Vagina (tissue), 2 donors: Measurements from ENCODE around the gene DENND4B. TPM values are rescaled to one million over a fixed set of nuclear protein-coding genes. Genes with fewer than 3 reads are reported as not detected.

ENCODE experiments used
- DNase-seq, 2 donors: peaks; one replicate each; pipeline ENCODE4 v3.0.0-alpha.2; 2017; ENCODE audit errors: extremely low spot score in 2 of 2
- H3K27ac ChIP-seq: fragments of 200-600 bp; sonication (generic); one replicate; pipeline ENCODE4 v1.5.1; 2019
- H3K27me3 ChIP-seq: fragments of 200-600 bp; sonication (generic); one replicate; pipeline ENCODE4 v1.5.1; 2019
- H3K36me3 ChIP-seq, 2 donors: fragments of 200-600 bp; sonication (generic); one replicate each; pipeline ENCODE4 v1.5.1; 2017 to 2019
- H3K4me1 ChIP-seq: fragments of 200-600 bp; sonication (generic); one replicate; pipeline ENCODE4 v1.5.1; 2019
- H3K4me3 ChIP-seq, 2 donors: fragments of 200-600 bp; sonication (generic); 1 replicate in 1 of 2; 2 replicates in 1 of 2; pipeline ENCODE4 v1.5.1; 2016 to 2019
- H3K9me3 ChIP-seq: fragments of 200-600 bp; sonication (generic); one replicate; pipeline ENCODE4 v1.5.1; 2019
- CTCF ChIP-seq, 3 experiments: fragments of 450-650 bp in 2 of 3; fragments of 200-600 bp in 1 of 3; sonication (generic) in 1 of 3; IDR thresholded peaks; one replicate each; pipeline ENCODE4 v1.5.1; 2017 to 2019; ENCODE audit warnings: antibody characterized with exemption in 3 of 3, mild to moderate bottlenecking in 2 of 3, moderate library complexity in 2 of 3
- POLR2A ChIP-seq, 2 donors: fragments of 450-650 bp; IDR thresholded peaks; one replicate each; pipeline ENCODE4 v1.6.1; 2017; ENCODE audit warnings: antibody characterized with exemption in 2 of 2, mild to moderate bottlenecking in 2 of 2, moderate library complexity in 2 of 2
- POLR2AphosphoS5 ChIP-seq, 2 donors: sonication (generic); formaldehyde crosslinking; IDR thresholded peaks; one replicate each; pipeline ENCODE4 v1.9.0; 2017; ENCODE audit warnings: antibody characterized with exemption in 2 of 2, mild to moderate bottlenecking in 2 of 2, low read depth in 1 of 2; ENCODE audit not compliant: insufficient read depth in 1 of 2
- intact Hi-C: fragments of 100-400 bp; cut with DNase I; formaldehyde crosslinking; loops from one replicate; pipeline ENCODE4 v1.15.1; 2023
- total RNA-seq: library from RNA; depleted of rRNA; stranded (reverse); fragments of >200 nt; gene quantifications from one replicate; pipeline ENCODE4 v1.2.3, GENCODE V29; 2016

DENND4B gene
- total RNA-seq, 1 donor from 2014 or later, result 42.7 TPM

DNA sequence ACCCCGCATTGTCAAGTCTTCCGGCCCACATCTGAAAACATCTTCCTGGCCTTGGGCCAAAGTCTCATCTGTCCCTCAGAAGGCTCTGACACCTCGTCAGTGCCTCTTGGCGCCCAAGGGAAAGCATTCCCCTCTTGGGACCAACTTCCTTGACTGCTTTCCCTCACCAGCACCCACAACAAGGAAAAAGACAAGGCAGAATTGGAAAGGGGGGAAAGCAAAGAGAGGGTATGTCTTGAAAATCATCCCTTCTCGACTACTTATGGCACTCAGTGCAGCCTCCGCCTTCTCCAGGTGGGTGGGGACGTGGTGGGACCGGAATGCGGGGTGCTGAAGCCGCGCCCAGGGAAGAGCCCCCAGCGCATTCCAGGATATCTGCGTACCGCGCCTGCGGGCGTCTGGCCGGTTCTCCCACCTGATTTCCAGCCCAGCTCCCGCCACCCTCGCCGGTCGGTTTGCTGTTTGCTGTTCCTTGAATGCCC, 17.4 kb upstream of the DENND4B start:
- peaks cover 66% of the 10 kb centered on the region for H3K4me1 ChIP-seq
- peak overlapping the region; percentile 96 for H3K27ac ChIP-seq
- intact Hi-C loops, result no loop called here
- TF ChIP-seq POLR2A (IDR thresholded peaks at IDR 0.05), result no peak
- no peak for TF ChIP-seq POLR2AphosphoS5 (IDR thresholded peaks at IDR 0.05; ENCODE audit: insufficient read depth in 1 of 2, low read depth in 1 of 2)
- TF ChIP-seq CTCF (IDR thresholded peaks at IDR 0.05), result no peak
- H3K27me3 ChIP-seq, result no peaks in the 10 kb centered on the region
- peak overlapping the region; percentile 59 to 81 for H3K4me3 ChIP-seq
- no peaks in the 10 kb centered on the region for H3K9me3 ChIP-seq
- DNase-seq, result no peak
- H3K36me3 ChIP-seq, result peaks cover 0 to 9% of the 10 kb centered on the region in 2 donors

DNA sequence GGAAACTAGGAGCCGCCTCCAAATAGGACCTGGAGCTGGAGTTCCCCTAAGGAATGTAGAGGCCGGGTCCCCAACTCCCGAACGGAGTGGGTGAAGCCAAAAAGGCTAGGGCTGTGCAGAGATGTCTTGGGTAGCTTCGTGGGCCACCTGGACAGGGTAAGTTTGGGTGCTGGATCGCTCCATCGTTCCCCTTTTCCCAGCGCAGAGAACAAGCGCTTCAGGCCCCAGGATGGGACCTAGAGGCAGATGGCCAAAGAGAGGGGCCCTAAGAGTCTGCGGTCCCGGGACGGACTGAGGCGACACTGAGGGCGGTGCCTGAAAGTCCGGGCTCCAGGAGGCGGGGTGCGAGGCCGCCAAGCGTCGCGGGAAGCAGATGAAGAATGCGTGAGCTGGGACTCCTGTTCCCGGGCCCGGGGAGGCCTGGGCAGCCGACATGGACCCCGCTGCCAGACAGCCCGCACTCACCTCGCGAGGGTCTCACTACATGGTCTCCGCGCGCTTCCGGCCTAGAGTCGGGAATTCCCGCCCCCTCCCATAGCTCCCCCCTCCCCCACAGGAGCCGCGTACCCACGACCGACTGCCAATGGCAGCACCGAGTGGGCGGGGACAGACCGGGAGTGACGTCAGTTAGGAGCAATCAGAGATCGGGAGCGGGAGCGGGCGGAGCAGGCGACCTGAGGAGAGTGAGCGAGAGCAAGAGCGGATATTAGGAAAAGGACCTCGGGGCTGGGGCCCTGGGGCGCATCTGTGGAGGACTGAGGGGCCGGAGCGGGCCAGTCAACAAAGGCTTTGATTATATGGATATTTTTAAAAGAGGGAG, 16.7 kb upstream of the DENND4B start, which contains the start of gene SLC39A1:
SLC39A1 (minus strand) TSS at position 508 of the 820 bp plus-strand sequence. CDS start 822 bp downstream, outside the sequence.
- H3K4me1 ChIP-seq, result peaks cover 62% of the 10 kb centered on the region
- H3K4me3 ChIP-seq, result peak within 1 kb of the TSS; percentile 59 to 81
- no peaks in the 10 kb centered on the region for H3K27me3 ChIP-seq
- H3K36me3 ChIP-seq, result peaks cover 0 to 9% of the 10 kb centered on the region in 2 donors
- DNase-seq, result peak in 1 of 2 donors; percentile 99
- peak within 1 kb of the TSS; percentile 96 for H3K27ac ChIP-seq
- no peaks in the 10 kb centered on the region for H3K9me3 ChIP-seq
- TF ChIP-seq POLR2A (IDR thresholded peaks at IDR 0.05) (peak in 1 of 2 donors; percentile 79), CTCF (IDR thresholded peaks at IDR 0.05) (peak in 1 of 3 experiments; percentile 22), POLR2AphosphoS5 (IDR thresholded peaks at IDR 0.05; ENCODE audit: insufficient read depth in 1 of 2, low read depth in 1 of 2) (peak; percentile 90 to 95)
- intact Hi-C loops, result no loop called here

GRCh38 chr1:153962088-153963029, 15.8 kb upstream of the DENND4B start:
- intact Hi-C loops, result no loop called here
- H3K4me1 ChIP-seq, result peaks cover 64% of the 10 kb centered on the region
- peak overlapping the region; percentile 96 for H3K27ac ChIP-seq
- H3K9me3 ChIP-seq, result no peaks in the 10 kb centered on the region
- DNase-seq, result no peak
- H3K4me3 ChIP-seq, result peak overlapping the region; percentile 59 to 81
- no peak for TF ChIP-seq POLR2A (IDR thresholded peaks at IDR 0.05)
- TF ChIP-seq POLR2AphosphoS5 (IDR thresholded peaks at IDR 0.05; ENCODE audit: insufficient read depth in 1 of 2, low read depth in 1 of 2), result no peak
- TF ChIP-seq CTCF (IDR thresholded peaks at IDR 0.05), result no peak
- H3K36me3 ChIP-seq, result peaks cover 0 to 9% of the 10 kb centered on the region in 2 donors
- no peaks in the 10 kb centered on the region for H3K27me3 ChIP-seq

DNA sequence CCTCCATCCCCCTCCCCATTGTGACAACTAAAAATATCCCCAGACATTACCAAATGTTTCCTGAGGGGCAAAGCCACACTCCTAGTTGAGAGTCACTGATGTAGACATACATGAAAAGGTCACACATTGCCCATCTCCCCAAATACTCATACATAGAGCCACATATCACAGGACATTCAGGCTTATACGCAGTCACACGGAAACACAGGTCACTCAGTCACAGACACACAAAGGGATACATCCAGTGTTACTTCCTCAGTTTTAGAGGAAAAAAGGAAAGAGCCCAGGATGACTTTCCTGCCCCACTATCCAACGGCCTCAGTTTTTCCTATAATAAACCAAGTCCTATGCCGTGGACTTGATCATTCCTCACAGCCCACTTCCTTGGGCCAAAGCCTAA, 14.9 kb upstream of the DENND4B start:
- Histone ChIP-seq H3K4me3 (no peak overlapping the region), H3K9me3 (no peaks in the 10 kb centered on the region), H3K4me1 (peaks cover 67% of the 10 kb centered on the region), H3K36me3 (peaks cover 0 to 9% of the 10 kb centered on the region in 2 donors), H3K27ac (peak overlapping the region; percentile 96), H3K27me3 (no peaks in the 10 kb centered on the region)
- no peak for DNase-seq
- intact Hi-C loops, result no loop called here
- TF ChIP-seq CTCF (IDR thresholded peaks at IDR 0.05), result no peak
- TF ChIP-seq POLR2A (IDR thresholded peaks at IDR 0.05), result no peak
- no peak for TF ChIP-seq POLR2AphosphoS5 (IDR thresholded peaks at IDR 0.05; ENCODE audit: insufficient read depth in 1 of 2, low read depth in 1 of 2)
